Liver (tissue), 9 donors: Measurements from ENCODE around the gene SPAG16. TPM values are rescaled to one million over a fixed set of nuclear protein-coding genes. Genes with fewer than 3 reads are reported as not detected.

Experiments
- DNase-seq: peaks from one replicate; pipeline ENCODE4 v3.0.0-alpha.2; 2017; ENCODE audit warnings: low spot score
- H3K27ac ChIP-seq, 2 donors: one replicate each; pipeline ENCODE4 v1.7.0; 2013; ENCODE audit warnings: inconsistent platforms in 2 of 2, low read length in 2 of 2, control low read depth in 1 of 2, low read depth in 1 of 2, mild to moderate bottlenecking in 1 of 2
- H3K27me3 ChIP-seq, 4 donors: one replicate each; pipeline versions ENCODE4 v1.6.1 to v1.7.0; 2013; ENCODE audit warnings: low read length in 3 of 4, inconsistent platforms in 1 of 4, mild to moderate bottlenecking in 1 of 4, moderate library complexity in 1 of 4; ENCODE audit not compliant: control insufficient read depth in 4 of 4, insufficient read depth in 4 of 4
- H3K36me3 ChIP-seq, 4 donors: one replicate each; pipeline versions ENCODE4 v1.6.1 to v1.7.0; 2013; ENCODE audit warnings: low read length in 3 of 4, mild to moderate bottlenecking in 3 of 4, low read depth in 1 of 4, moderate library complexity in 1 of 4; ENCODE audit not compliant: control insufficient read depth in 4 of 4, insufficient read depth in 3 of 4
- H3K4me1 ChIP-seq, 4 donors: one replicate each; pipeline versions ENCODE4 v1.6.1 to v1.7.0; 2013; ENCODE audit warnings: low read length in 3 of 4, mild to moderate bottlenecking in 3 of 4, moderate library complexity in 1 of 4; ENCODE audit not compliant: control insufficient read depth in 4 of 4, insufficient read depth in 4 of 4
- H3K4me3 ChIP-seq, 3 donors: one replicate each; pipeline versions ENCODE4 v1.6.1 to v1.7.0; 2013; ENCODE audit warnings: low read length in 3 of 3, control low read depth in 1 of 3, low read depth in 1 of 3, mild to moderate bottlenecking in 1 of 3
- H3K9ac ChIP-seq, 2 donors: one replicate each; pipeline ENCODE4 v1.7.0; 2013; ENCODE audit warnings: low read length in 2 of 2, mild to moderate bottlenecking in 2 of 2, moderate library complexity in 2 of 2, control low read depth in 1 of 2, low read depth in 1 of 2
- H3K9me3 ChIP-seq, 4 donors: one replicate each; pipeline versions ENCODE4 v1.6.1 to v1.7.0; 2013; ENCODE audit warnings: low read length in 3 of 4; ENCODE audit not compliant: control insufficient read depth in 4 of 4
- CTCF ChIP-seq: fragments of 150-350 bp; IDR thresholded peaks from 2 replicates; pipeline ENCODE4 v1.5.1; 2017; ENCODE audit warnings: improper control_type of control experiment, low read depth, low read length; ENCODE audit not compliant: missing input control
- FOXA1 ChIP-seq: IDR thresholded peaks from 2 replicates; pipeline ENCODE4 v1.6.1; 2016; ENCODE audit warnings: antibody characterized with exemption
- FOXA2 ChIP-seq: IDR thresholded peaks from 2 replicates; pipeline ENCODE4 v1.6.1; 2016; ENCODE audit warnings: antibody characterized with exemption
- HNF4A ChIP-seq, 2 donors: conservative IDR thresholded peaks; 2 replicates each; pipeline ENCODE4 v1.6.1; 2016; ENCODE audit warnings: antibody characterized with exemption in 2 of 2, mild to moderate bottlenecking in 2 of 2
- JUND ChIP-seq, 2 donors: IDR thresholded peaks; 2 replicates each; pipeline ENCODE4 v1.6.1; 2016; ENCODE audit warnings: antibody characterized with exemption in 2 of 2
- MAX ChIP-seq: IDR thresholded peaks from 2 replicates; pipeline ENCODE4 v1.6.1; 2016; ENCODE audit warnings: antibody characterized with exemption
- NR2F2 ChIP-seq: IDR thresholded peaks from 2 replicates; pipeline ENCODE4 v1.6.1; 2016; ENCODE audit warnings: antibody characterized with exemption
- RAD21 ChIP-seq, 2 donors: IDR thresholded peaks; 2 replicates each; pipeline ENCODE4 v1.6.1; 2016; ENCODE audit warnings: antibody characterized with exemption in 2 of 2, mild to moderate bottlenecking in 2 of 2
- REST ChIP-seq: IDR thresholded peaks from 2 replicates; pipeline ENCODE4 v1.6.1; 2016; ENCODE audit warnings: antibody characterized with exemption, mild to moderate bottlenecking
- RXRA ChIP-seq, 2 donors: IDR thresholded peaks; 2 replicates each; pipeline ENCODE4 v1.6.1; 2017 to 2018; ENCODE audit warnings: antibody characterized with exemption in 2 of 2, mild to moderate bottlenecking in 1 of 2
- SP1 ChIP-seq: IDR thresholded peaks from 2 replicates; pipeline ENCODE4 v1.6.1; 2018; ENCODE audit warnings: antibody characterized with exemption, mild to moderate bottlenecking
- TAF1 ChIP-seq: conservative IDR thresholded peaks from 2 replicates; pipeline ENCODE4 v1.6.1; 2016; ENCODE audit warnings: antibody characterized with exemption, mild to moderate bottlenecking
- ZBTB33 ChIP-seq: IDR thresholded peaks from 2 replicates; pipeline ENCODE4 v1.6.1; 2016; ENCODE audit warnings: antibody characterized with exemption
- WGBS: extraction: QIAGEN DNeasy Blood & Tissue Kit; methylation state at CpG from one replicate; pipeline ENCODE4 v1.1.7; 2013; 5-methylcytosine and 5-hydroxymethylcytosine counted together
- polyA plus RNA-seq, 2 donors: library from polyadenylated mRNA; stranded (reverse) in 1 of 2; unstranded in 1 of 2; fragments of 200-250 nt in 1 of 2; fragments of >200 nt in 1 of 2; fragmentation: Nextera tagmentation in 1 of 2; extraction: Ambion mirVana in 1 of 2; gene quantifications; one replicate each; pipeline versions ENCODE4 v1.2.1 to v1.2.3, GENCODE V29; 2013 to 2015
- total RNA-seq, 2 donors: library from RNA; depleted of rRNA; stranded (reverse); fragments of >200 nt; gene quantifications; one replicate each; pipeline ENCODE4 v1.2.3, GENCODE V29; 2014
- donor health status: healthy.
- donor health status: healthy.
- donor health status: healthy.
- donor health status: healthy.
- donor health status: healthy.

The SPAG16 gene
- total and polyA plus RNA-seq, 4 donors, result 6.4 to 12.7 (median 11.4) TPM

GRCh38 chr2:213562539-213563180 is 278.4 kb downstream of the SPAG16 start:
- TF ChIP-seq FOXA2, result no peak
- TF ChIP-seq TAF1, result no peak
- TF ChIP-seq REST, result no peak
- no peak for TF ChIP-seq NR2F2
- TF ChIP-seq RXRA (IDR thresholded peaks at IDR 0.05), result no peak
- no peak for TF ChIP-seq SP1
- 75% methylated on average over 8 of the region's 8 CpGs for WGBS
- Histone ChIP-seq H3K9me3 (no peaks in the 10 kb centered on the region), H3K9ac (no peak overlapping the region), H3K4me3 (no peak overlapping the region), H3K36me3 (no peaks in the 10 kb centered on the region), H3K27ac (no peak overlapping the region), H3K27me3 (no peaks in the 10 kb centered on the region), H3K4me1 (no peaks in the 10 kb centered on the region)
- no peak for DNase-seq

GRCh38 chr2:213566846-213567245 is 282.6 kb downstream of the SPAG16 start:
- TF ChIP-seq SP1, result no peak
- TF ChIP-seq JUND (IDR thresholded peaks at IDR 0.05), result no peak
- TF ChIP-seq CTCF, result no peak
- no peak for TF ChIP-seq REST
- no peak for TF ChIP-seq ZBTB33
- no peak for TF ChIP-seq HNF4A (conservative IDR thresholded peaks at IDR 0.05)
- no peak for TF ChIP-seq RXRA (IDR thresholded peaks at IDR 0.05)
- no peak for TF ChIP-seq FOXA2
- no peak for TF ChIP-seq MAX
- TF ChIP-seq TAF1, result no peak
- no peak for TF ChIP-seq RAD21 (IDR thresholded peaks at IDR 0.05)
- TF ChIP-seq FOXA1, result no peak
- no peak for DNase-seq
- Histone ChIP-seq H3K9ac (no peak overlapping the region), H3K4me1 (no peaks in the 10 kb centered on the region), H3K36me3 (no peaks in the 10 kb centered on the region), H3K27ac (no peak overlapping the region), H3K4me3 (no peak overlapping the region), H3K9me3 (no peaks in the 10 kb centered on the region), H3K27me3 (no peaks in the 10 kb centered on the region)
